AG09319 (cell line): ENCODE data around the gene ATP9A.

Experiments
- DNase-seq: peaks from one replicate; pipeline ENCODE4 v3.0.0-alpha.2; 2010; ENCODE audit warnings: low read depth; ENCODE audit errors: extremely low read depth
- TF ChIP-seq, protein P1 (sequence below): IDR thresholded peaks from 2 replicates; pipeline ENCODE4 v1.5.1; 2011; ENCODE audit warnings: low read depth, mild to moderate bottlenecking, inconsistent platforms, low read length, moderate library complexity

Gene ATP9A

DNA sequence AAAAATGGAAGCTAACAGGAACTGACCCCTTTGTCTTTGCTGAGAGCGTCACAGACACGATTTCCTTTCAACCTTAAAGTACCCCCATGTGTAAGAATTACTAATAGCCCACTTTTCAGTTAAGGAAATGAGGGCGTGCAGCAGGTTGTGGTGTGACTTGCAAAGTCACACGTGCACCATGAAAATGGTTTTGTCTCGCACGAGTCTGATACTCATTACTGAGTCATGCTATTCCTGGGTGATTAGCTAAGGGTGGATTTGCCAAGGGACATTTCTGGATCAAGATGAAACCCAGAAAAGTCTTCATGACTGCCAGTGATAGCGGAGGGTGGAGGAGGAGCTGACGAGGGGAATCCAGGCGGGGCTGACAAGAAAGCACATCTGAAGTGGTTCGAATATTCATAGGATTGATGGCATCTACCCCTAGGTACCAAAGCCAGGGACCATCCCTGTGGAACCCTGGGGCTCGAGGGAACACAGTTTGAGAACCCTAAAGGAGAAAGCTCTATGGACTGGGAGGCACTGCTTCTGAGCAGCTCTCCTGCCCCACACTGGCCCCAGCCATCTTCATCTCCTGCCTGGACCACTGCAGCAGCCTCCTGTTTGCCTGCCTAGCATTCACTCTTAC lies 213.5 kb downstream of the ATP9A start:
- DNase-seq, result peak; percentile 51

DNA sequence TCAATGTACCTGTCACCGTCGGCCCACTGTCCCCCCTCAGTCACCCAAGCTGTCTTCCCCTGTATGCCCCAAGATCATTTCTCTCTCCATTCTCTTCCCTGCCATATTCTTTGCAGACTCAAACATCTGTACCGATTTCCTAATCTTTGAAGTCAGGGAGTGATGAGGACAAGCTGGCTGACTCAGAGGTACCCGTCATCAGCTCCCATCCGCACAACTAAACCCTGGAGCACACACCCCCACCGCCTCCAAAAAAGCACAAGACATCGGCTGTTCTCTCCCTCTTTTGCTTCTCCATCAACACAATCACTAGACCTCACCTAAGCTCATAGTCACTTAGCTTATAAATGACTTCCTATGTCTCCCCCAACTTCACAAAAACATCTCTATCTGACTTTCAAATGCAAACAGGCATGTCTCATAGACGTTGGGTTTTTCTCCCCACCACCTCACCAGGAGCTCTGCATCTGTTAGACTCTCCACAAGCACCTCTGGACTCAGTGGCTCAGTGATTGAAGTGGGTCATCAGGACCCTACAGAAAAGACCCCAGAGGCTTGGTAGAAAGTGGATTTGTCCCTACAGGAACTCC lies 214.2 kb downstream of the ATP9A start:
- TF ChIP-seq, protein P1, sequence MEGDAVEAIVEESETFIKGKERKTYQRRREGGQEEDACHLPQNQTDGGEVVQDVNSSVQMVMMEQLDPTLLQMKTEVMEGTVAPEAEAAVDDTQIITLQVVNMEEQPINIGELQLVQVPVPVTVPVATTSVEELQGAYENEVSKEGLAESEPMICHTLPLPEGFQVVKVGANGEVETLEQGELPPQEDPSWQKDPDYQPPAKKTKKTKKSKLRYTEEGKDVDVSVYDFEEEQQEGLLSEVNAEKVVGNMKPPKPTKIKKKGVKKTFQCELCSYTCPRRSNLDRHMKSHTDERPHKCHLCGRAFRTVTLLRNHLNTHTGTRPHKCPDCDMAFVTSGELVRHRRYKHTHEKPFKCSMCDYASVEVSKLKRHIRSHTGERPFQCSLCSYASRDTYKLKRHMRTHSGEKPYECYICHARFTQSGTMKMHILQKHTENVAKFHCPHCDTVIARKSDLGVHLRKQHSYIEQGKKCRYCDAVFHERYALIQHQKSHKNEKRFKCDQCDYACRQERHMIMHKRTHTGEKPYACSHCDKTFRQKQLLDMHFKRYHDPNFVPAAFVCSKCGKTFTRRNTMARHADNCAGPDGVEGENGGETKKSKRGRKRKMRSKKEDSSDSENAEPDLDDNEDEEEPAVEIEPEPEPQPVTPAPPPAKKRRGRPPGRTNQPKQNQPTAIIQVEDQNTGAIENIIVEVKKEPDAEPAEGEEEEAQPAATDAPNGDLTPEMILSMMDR, result no peak
- DNase-seq, result no peak

More for the DNA sequence above, 213.5 kb downstream of the ATP9A start:
- TF ChIP-seq, protein P1, result no peak

GRCh38 chr20:51551186-51551585 lies 217.0 kb downstream of the ATP9A start:
- TF ChIP-seq, protein P1, result no peak
- no peak for DNase-seq

- DNase-seq, result no peak
- TF ChIP-seq, protein P1, result no peak
These were observed 218.7 kb downstream of the ATP9A start for GRCh38 chr20:51549474-51549873.

GRCh38 chr20:51547951-51548350 lies 220.2 kb downstream of the ATP9A start:
- DNase-seq, result no peak
- TF ChIP-seq, protein P1, result no peak
